Activated naive CD8-positive, alpha-beta T cell treated with anti-CD3 and anti-CD28 coated beads, Interleukin-2, amount 10 ng/mL, durations not matched to agents 7 days and 5 days (primary cell): Measurements from ENCODE around the gene PCSK4. TPM values are rescaled to one million over a fixed set of nuclear protein-coding genes. Genes with fewer than 3 reads are reported as not detected.
"Not testable (repeated sequence)": the region's sequence is repeated elsewhere in the genome, so short reads cannot be mapped to it uniquely, and the experiment has no call there.

ENCODE experiments used
- ATAC-seq: fragments of 150-1000 bp; cut with Tn5 transposase; one replicate; pipeline ENCODE4 v1.10.0; 2021; ENCODE audit warnings: low read depth, moderate library complexity
- POLR2A ChIA-PET: fragments of 350-600 bp; sonication (Branson Sonifier 250); formaldehyde crosslinking; loops from one replicate; lab custom pipeline; 2021; ENCODE audit warnings: antibody characterized with exemption; lab: Charles Lee
- DNase-seq: peaks from one replicate; pipeline ENCODE4 v3.0.0; 2021
- H3K27ac Mint-ChIP-seq: one replicate; pipeline ENCODE4 v1.8.0; 2022; ENCODE audit warnings: mild to moderate bottlenecking, mixed read lengths
- H3K27me3 Mint-ChIP-seq: one replicate; pipeline ENCODE4 v1.8.0; 2022; ENCODE audit warnings: mild to moderate bottlenecking, moderate library complexity, mixed read lengths
- H3K36me3 Mint-ChIP-seq: one replicate; pipeline ENCODE4 v1.8.0; 2021; ENCODE audit warnings: mild to moderate bottlenecking, mixed read lengths
- H3K4me1 Mint-ChIP-seq: one replicate; pipeline ENCODE4 v1.8.0; 2021; ENCODE audit warnings: mixed read lengths
- H3K4me3 Mint-ChIP-seq: one replicate; pipeline ENCODE4 v1.8.0; 2022; ENCODE audit warnings: mild to moderate bottlenecking, moderate library complexity, mixed read lengths
- H3K9me3 Mint-ChIP-seq: one replicate; pipeline ENCODE4 v1.8.0; 2021; ENCODE audit warnings: mixed read lengths
- total RNA-seq, 2 experiments: library from RNA; stranded (reverse); gene quantifications; one replicate each; pipeline ENCODE4 v1.2.3, GENCODE V29; 2021

PCSK4 gene
- 1 to 10 TPM; 6.7 to 9.7 TPM for total RNA-seq

GRCh38 chr19:1490311-1491113 is at the start of gene PCSK4:
TSS of gene PCSK4 (minus strand) at chr19:1490350. CDS start at chr19:1490346, 4 bp downstream.
- ATAC-seq: peak; percentile 89
- POLR2A ChIA-PET: interaction anchor here (0.6 to 1.5 kb wide), 10 partner anchors 14 to 1784 kb away, joined by 3 to 9 read pairs (median 5); partner anchors contain the start of gene CIRBP
- peaks cover 11% of the 10 kb centered on the region for H3K4me1 Mint-ChIP-seq
- peak within 1 kb of the TSS; percentile 77 for H3K4me3 Mint-ChIP-seq
- no peaks in the 10 kb centered on the region for H3K9me3 Mint-ChIP-seq
- peak within 1 kb of the TSS; percentile 71 for H3K27ac Mint-ChIP-seq
- DNase-seq: peak; percentile 95
- H3K36me3 Mint-ChIP-seq: no peaks in the 10 kb centered on the region
- H3K27me3 Mint-ChIP-seq: peaks cover 14% of the 10 kb centered on the region

GRCh38 chr19:1539749-1540148 is 49.6 kb upstream of the PCSK4 start:
- H3K27ac Mint-ChIP-seq, ATAC-seq, POLR2A ChIA-PET, H3K4me3 Mint-ChIP-seq, H3K4me1 Mint-ChIP-seq, DNase-seq, H3K36me3 Mint-ChIP-seq, H3K9me3 Mint-ChIP-seq: not testable (repeated sequence)
- H3K27me3 Mint-ChIP-seq: peaks cover 21% of the 10 kb centered on the region

- no peaks in the 10 kb centered on the region for H3K36me3 Mint-ChIP-seq
- no peaks in the 10 kb centered on the region for H3K4me1 Mint-ChIP-seq
- ATAC-seq: no peak
- peaks cover 14% of the 10 kb centered on the region for H3K27me3 Mint-ChIP-seq
- no peaks in the 10 kb centered on the region for H3K9me3 Mint-ChIP-seq
- H3K27ac Mint-ChIP-seq: no peak overlapping the region
- POLR2A ChIA-PET: no interaction called here
- no peak overlapping the region for H3K4me3 Mint-ChIP-seq
- DNase-seq: no peak
Observed at GRCh38 chr19:1538978-1539377, 48.8 kb upstream of the PCSK4 start.

- H3K9me3 Mint-ChIP-seq, H3K27ac Mint-ChIP-seq, DNase-seq, H3K4me3 Mint-ChIP-seq, ATAC-seq, H3K27me3 Mint-ChIP-seq, POLR2A ChIA-PET, H3K4me1 Mint-ChIP-seq, H3K36me3 Mint-ChIP-seq: not testable (repeated sequence)
Observed at GRCh38 chr19:1535699-1536098, 45.5 kb upstream of the PCSK4 start.

- ATAC-seq (no peak), DNase-seq (no peak)
- Mint-ChIP-seq H3K27ac (no peak overlapping the region), H3K9me3 (no peaks in the 10 kb centered on the region), H3K4me1 (no peaks in the 10 kb centered on the region), H3K4me3 (no peak overlapping the region), H3K36me3 (no peaks in the 10 kb centered on the region), H3K27me3 (no peaks in the 10 kb centered on the region)
- POLR2A ChIA-PET: no interaction called here
Observed at GRCh38 chr19:1534972-1535371, 44.8 kb upstream of the PCSK4 start.

- Mint-ChIP-seq H3K27me3 (no peaks in the 10 kb centered on the region), H3K4me3 (no peak overlapping the region), H3K9me3 (no peaks in the 10 kb centered on the region), H3K36me3 (no peaks in the 10 kb centered on the region), H3K4me1 (no peaks in the 10 kb centered on the region), H3K27ac (no peak overlapping the region)
- POLR2A ChIA-PET: no interaction called here
- DNase-seq: no peak
- no peak for ATAC-seq
Observed at GRCh38 chr19:1533510-1534150, 43.5 kb upstream of the PCSK4 start.

- Mint-ChIP-seq H3K27ac (no peak overlapping the region), H3K4me1 (no peaks in the 10 kb centered on the region), H3K36me3 (no peaks in the 10 kb centered on the region), H3K9me3 (no peaks in the 10 kb centered on the region), H3K27me3 (peaks cover 3% of the 10 kb centered on the region), H3K4me3 (no peak overlapping the region)
- no peak for DNase-seq
- POLR2A ChIA-PET: no interaction called here
- no peak for ATAC-seq
Observed at GRCh38 chr19:1532003-1532402, 41.9 kb upstream of the PCSK4 start.

- no peak for ATAC-seq
- no peak overlapping the region for H3K27ac Mint-ChIP-seq
- no peaks in the 10 kb centered on the region for H3K9me3 Mint-ChIP-seq
- H3K27me3 Mint-ChIP-seq: peaks cover 3% of the 10 kb centered on the region
- H3K4me1 Mint-ChIP-seq: no peaks in the 10 kb centered on the region
- DNase-seq: no peak
- H3K4me3 Mint-ChIP-seq: no peak overlapping the region
- POLR2A ChIA-PET: no interaction called here
- no peaks in the 10 kb centered on the region for H3K36me3 Mint-ChIP-seq
Observed at GRCh38 chr19:1531587-1531986, 41.4 kb upstream of the PCSK4 start.

- H3K27ac Mint-ChIP-seq, DNase-seq, ATAC-seq, H3K4me1 Mint-ChIP-seq, H3K27me3 Mint-ChIP-seq, H3K9me3 Mint-ChIP-seq, POLR2A ChIA-PET, H3K36me3 Mint-ChIP-seq, H3K4me3 Mint-ChIP-seq: not testable (repeated sequence)
Observed at GRCh38 chr19:1530856-1531255, 40.7 kb upstream of the PCSK4 start.

GRCh38 chr19:1529430-1529816 is 39.3 kb upstream of the PCSK4 start:
- POLR2A ChIA-PET: no interaction called here
- no peak for ATAC-seq
- H3K36me3 Mint-ChIP-seq: no peaks in the 10 kb centered on the region
- peaks cover 12% of the 10 kb centered on the region for H3K27me3 Mint-ChIP-seq
- H3K27ac Mint-ChIP-seq: no peak overlapping the region
- no peak overlapping the region for H3K4me3 Mint-ChIP-seq
- H3K9me3 Mint-ChIP-seq: no peaks in the 10 kb centered on the region
- peaks cover 3% of the 10 kb centered on the region for H3K4me1 Mint-ChIP-seq
- DNase-seq: no peak

- ATAC-seq: no peak
- POLR2A ChIA-PET: no interaction called here
- no peak overlapping the region for H3K4me3 Mint-ChIP-seq
- H3K27ac Mint-ChIP-seq: no peak overlapping the region
- no peaks in the 10 kb centered on the region for H3K9me3 Mint-ChIP-seq
- no peaks in the 10 kb centered on the region for H3K36me3 Mint-ChIP-seq
- H3K4me1 Mint-ChIP-seq: peaks cover 4% of the 10 kb centered on the region
- DNase-seq: no peak
- peaks cover 14% of the 10 kb centered on the region for H3K27me3 Mint-ChIP-seq
Observed at GRCh38 chr19:1528596-1529429, 38.7 kb upstream of the PCSK4 start.

GRCh38 chr19:1527650-1528309 is 37.6 kb upstream of the PCSK4 start:
- H3K9me3 Mint-ChIP-seq: no peaks in the 10 kb centered on the region
- H3K4me1 Mint-ChIP-seq: peaks cover 4% of the 10 kb centered on the region
- DNase-seq: no peak
- no peaks in the 10 kb centered on the region for H3K36me3 Mint-ChIP-seq
- POLR2A ChIA-PET: no interaction called here
- H3K27ac Mint-ChIP-seq: no peak overlapping the region
- no peak for ATAC-seq
- peaks cover 21% of the 10 kb centered on the region for H3K27me3 Mint-ChIP-seq
- no peak overlapping the region for H3K4me3 Mint-ChIP-seq
